SK-N-SH (cell line): ENCODE data around the gene CACNA1F. TPM values are rescaled to one million over a fixed set of nuclear protein-coding genes. Genes with fewer than 3 reads are reported as not detected.

ENCODE experiments used
- CTCF ChIA-PET: fragments of 300-600, 350-600 bp; formaldehyde crosslinking; extraction: SDS; loops from one replicate; lab custom pipeline; 2021; lab: Yijun Ruan, JAX
- POLR2A ChIA-PET: fragments of 350-600 bp; sonication (Branson Sonifier 250); formaldehyde crosslinking; extraction: SDS; loops from one replicate; lab custom pipeline; 2020; ENCODE audit warnings: antibody characterized with exemption, inconsistent platforms; lab: Yijun Ruan, JAX
- DNase-seq: peaks from one replicate; pipeline ENCODE4 v3.0.0; 2012
- H2AFZ ChIP-seq: fragments of 200-600 bp; sonication (generic); 2 replicates; pipeline ENCODE4 v1.8.1; 2016; ENCODE audit warnings: antibody characterized with exemption, mild to moderate bottlenecking, low read depth
- H3F3A ChIP-seq: fragments of 200-600 bp; sonication (generic); replicated peaks from 2 replicates; pipeline ENCODE3; 2016; ENCODE audit warnings: antibody characterized with exemption, mild to moderate bottlenecking; ENCODE audit not compliant: insufficient read depth
- H3K27ac ChIP-seq, 2 experiments: fragments of 200-500 bp in 1 of 2; fragments of 200-600 bp in 1 of 2; sonication (Bioruptor generic) in 1 of 2; sonication (generic), shearing (Covaris generic) in 1 of 2; 2 replicates each; pipeline versions ENCODE4 v1.5.1 to v1.6.1; 2014 to 2016; ENCODE audit warnings: low read depth in 2 of 2, inconsistent platforms in 1 of 2, low read length in 1 of 2, mild to moderate bottlenecking in 1 of 2, mixed read lengths in 1 of 2
- H3K27me3 ChIP-seq: fragments of 200-600 bp; sonication (generic), shearing (Covaris generic); 2 replicates; pipeline ENCODE4 v1.6.1; 2016; ENCODE audit warnings: mixed run types; ENCODE audit not compliant: insufficient read depth
- H3K36me3 ChIP-seq, 2 experiments: fragments of 200-500 bp in 1 of 2; fragments of 200-600 bp in 1 of 2; sonication (Bioruptor generic) in 1 of 2; sonication (generic) in 1 of 2; replicated peaks in 1 of 2; 2 replicates each; pipeline versions ENCODE3 to v1.5.1; 2014 to 2016; ENCODE audit warnings: low read length in 1 of 2, mild to moderate bottlenecking in 1 of 2; ENCODE audit not compliant: insufficient read depth in 2 of 2, control insufficient read depth in 1 of 2
- H3K4me1 ChIP-seq, 2 experiments: fragments of 200-500 bp in 1 of 2; fragments of 200-600 bp in 1 of 2; sonication (Bioruptor generic) in 1 of 2; sonication (generic), shearing (Covaris generic) in 1 of 2; 2 replicates each; pipeline versions ENCODE4 v1.5.1 to v1.6.1; 2014 to 2016; ENCODE audit warnings: low read depth in 1 of 2, low read length in 1 of 2, mixed run types in 1 of 2; ENCODE audit not compliant: insufficient read depth in 2 of 2, control insufficient read depth in 1 of 2
- H3K4me2 ChIP-seq: fragments of 200-600 bp; sonication (generic), shearing (Covaris generic); 2 replicates; pipeline ENCODE4 v1.6.1; 2017; ENCODE audit warnings: mixed run types
- H3K4me3 ChIP-seq, 2 experiments: fragments of 200-500 bp in 1 of 2; fragments of 200-600 bp in 1 of 2; sonication (Bioruptor generic) in 1 of 2; sonication (generic), shearing (Covaris generic) in 1 of 2; 2 replicates each; pipeline versions ENCODE4 v1.5.1 to v1.8.1; 2014 to 2016; ENCODE audit warnings: low read depth in 2 of 2, inconsistent platforms in 1 of 2, low read length in 1 of 2, mild to moderate bottlenecking in 1 of 2, mixed read lengths in 1 of 2, moderate library complexity in 1 of 2
- H3K79me2 ChIP-seq: fragments of 200-600 bp; sonication (generic); 2 replicates; pipeline ENCODE4 v1.8.1; 2017; ENCODE audit warnings: mild to moderate bottlenecking; ENCODE audit not compliant: insufficient read depth
- H3K9ac ChIP-seq: fragments of 200-600 bp; sonication (generic); 2 replicates; pipeline ENCODE4 v1.6.1; 2017; ENCODE audit warnings: mixed run types
- H3K9me2 ChIP-seq: fragments of 200-600 bp; sonication (generic); 2 replicates; pipeline ENCODE4 v1.6.1; 2017; ENCODE audit warnings: mixed run types
- H3K9me3 ChIP-seq: fragments of 200-600 bp; sonication (generic); 2 replicates; pipeline ENCODE4 v1.6.1; 2017; ENCODE audit warnings: mixed run types, mild to moderate bottlenecking, moderate library complexity
- H4K20me1 ChIP-seq: fragments of 200-600 bp; sonication (generic); 2 replicates; pipeline ENCODE4 v1.6.1; 2017; ENCODE audit warnings: mild to moderate bottlenecking, mixed run types; ENCODE audit not compliant: insufficient read depth
- CHD2 ChIP-seq: fragments of 150-350 bp; IDR thresholded peaks from 2 replicates; pipeline ENCODE4 v1.6.1; 2018; ENCODE audit warnings: low read length; ENCODE audit not compliant: partially characterized antibody
- CTCF ChIP-seq: fragments of 200-600 bp; sonication (generic); IDR thresholded peaks from 2 replicates; pipeline ENCODE4 v1.6.1; 2017; ENCODE audit warnings: antibody characterized with exemption, mild to moderate bottlenecking, moderate library complexity
- GATA2 ChIP-seq: sonication (generic); formaldehyde crosslinking; IDR thresholded peaks from 2 replicates; pipeline ENCODE4 v1.5.0; 2020; ENCODE audit warnings: mild to moderate bottlenecking, missing genetic modification reagents
- JUND ChIP-seq: IDR thresholded peaks from 2 replicates; pipeline ENCODE4 v1.4.0; 2012
- NFIC ChIP-seq: IDR thresholded peaks from 2 replicates; pipeline ENCODE4 v1.4.0; 2012; ENCODE audit warnings: borderline replicate concordance
- NRF1 ChIP-seq: IDR thresholded peaks from 2 replicates; pipeline ENCODE4 v1.6.1; 2012; ENCODE audit warnings: low read depth, mild to moderate bottlenecking, low read length
- RFX5 ChIP-seq: IDR thresholded peaks from 2 replicates; pipeline ENCODE4 v1.6.1; 2012; ENCODE audit warnings: mild to moderate bottlenecking, improper control_type of control experiment, low read length
- TCF12 ChIP-seq: IDR thresholded peaks from 2 replicates; pipeline ENCODE4 v1.4.0; 2012
- TEAD4 ChIP-seq: IDR thresholded peaks from 2 replicates; pipeline ENCODE4 v1.4.0; 2012; ENCODE audit warnings: mild to moderate bottlenecking, borderline replicate concordance; ENCODE audit not compliant: insufficient read depth
- USF1 ChIP-seq: IDR thresholded peaks from 2 replicates; pipeline ENCODE4 v1.4.0; 2012; ENCODE audit warnings: low read depth, borderline replicate concordance
- USF2 ChIP-seq: fragments of 150-350 bp; IDR thresholded peaks from 2 replicates; pipeline ENCODE4 v1.6.1; 2017; ENCODE audit warnings: antibody characterized with exemption, low read length, low read depth, borderline replicate concordance
- WGBS: methylation state at CpG from one replicate; pipeline ENCODE4 v1.1.6; 2017; ENCODE audit warnings: low lambda C conversion rate; 5-methylcytosine and 5-hydroxymethylcytosine counted together
- polyA plus RNA-seq, 3 experiments: library from polyadenylated mRNA; depleted of rRNA; stranded (reverse); fragments of >200 nt; gene quantifications; 2 replicates each; pipeline ENCODE4 v1.2.3, GENCODE V29; 2012
- TF ChIP-seq, protein P1 (sequence below): IDR thresholded peaks from 2 replicates; pipeline ENCODE4; 2012
- TF ChIP-seq, protein P2 (sequence below): IDR thresholded peaks from 2 replicates; pipeline ENCODE4 v1.4.0; 2012; ENCODE audit warnings: low read depth

The CACNA1F gene
- polyA plus RNA-seq, 1 of the 3 experiments (the other 2 are of a cell fraction), result not detected

GRCh38 chrX:49187028-49187394 is 46.1 kb downstream of the CACNA1F start:
- H3K9me3 ChIP-seq, result no peaks in the 10 kb centered on the region
- ChIA-PET CTCF (no interaction called here), POLR2A (no interaction called here)
- H3K36me3 ChIP-seq, result no peaks in the 10 kb centered on the region
- H3K4me1 ChIP-seq, result no peaks in the 10 kb centered on the region; a peak in 1 of 4 replicates
- no peaks in the 10 kb centered on the region for H3K9me2 ChIP-seq
- H3K79me2 ChIP-seq, result no peaks in the 10 kb centered on the region
- no peak overlapping the region for H3K4me3 ChIP-seq
- peaks cover 5% of the 10 kb centered on the region; the same call in 1 of the 2 replicates for H3K27me3 ChIP-seq
- H3K9ac ChIP-seq, result no peak overlapping the region
- H3K4me2 ChIP-seq, result no peak overlapping the region
- H3K27ac ChIP-seq, result no peak overlapping the region
- DNase-seq, result no peak
- H3F3A ChIP-seq, result no peaks in the 10 kb centered on the region
- H4K20me1 ChIP-seq, result no peaks in the 10 kb centered on the region
- no peak overlapping the region for H2AFZ ChIP-seq
- WGBS, result 58% methylated on average over 13 of the region's 15 CpGs
- no peak for TF ChIP-seq CHD2

DNA sequence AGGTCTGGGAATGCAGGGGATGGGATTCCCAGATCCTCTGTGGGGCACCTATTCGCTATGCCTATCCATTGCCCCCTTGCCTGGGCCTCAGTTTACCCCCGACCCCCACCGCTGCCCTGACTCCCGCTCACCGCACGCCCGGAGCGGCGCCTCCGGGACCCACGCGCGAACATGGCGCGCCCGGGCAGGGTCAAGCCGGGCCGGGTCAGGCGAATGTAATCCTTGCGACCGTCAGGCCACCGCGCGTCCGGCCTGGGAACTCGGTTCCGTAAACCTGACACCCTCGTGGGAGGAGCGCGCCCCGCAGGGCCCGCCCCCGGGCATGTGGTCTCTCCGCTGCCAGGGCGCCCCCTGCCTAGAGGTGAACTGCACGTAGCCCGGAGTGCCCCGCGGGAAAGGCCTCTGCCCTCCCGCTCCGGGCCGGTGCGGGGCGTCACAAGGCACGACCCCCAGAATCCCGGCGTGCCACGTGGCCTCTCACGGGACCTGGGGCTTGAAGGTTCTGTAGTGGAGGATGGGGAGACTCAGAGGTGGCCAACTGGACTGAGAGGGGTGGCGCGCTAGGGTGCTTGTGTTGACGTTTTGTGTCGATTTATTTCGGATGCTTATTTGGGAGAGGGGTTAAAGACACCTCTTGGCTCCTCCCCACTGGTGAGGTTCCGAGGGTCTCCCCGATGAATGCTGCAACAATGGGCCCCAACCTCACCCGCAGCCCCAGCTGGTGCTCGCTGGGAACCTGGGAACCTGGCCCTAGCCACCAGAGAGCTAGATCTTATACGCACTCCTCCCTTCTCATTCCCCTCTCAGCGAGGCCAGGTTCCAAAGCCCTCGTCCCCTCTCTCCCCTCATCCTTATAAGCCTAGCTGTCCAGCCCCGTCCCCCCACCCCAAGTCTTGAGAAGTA is 46.8 kb downstream of the CACNA1F start, which contains the start of gene PRICKLE3:
PRICKLE3 (minus strand) TSS at position 249 of the 903 bp plus-strand sequence; CDS start at position 173, 76 bp downstream.
- Histone ChIP-seq H3K9me2 (no peaks in the 10 kb centered on the region), H3K4me2 (no peak within 1 kb of the TSS), H2AFZ (no peak within 1 kb of the TSS), H3K9ac (no peak within 1 kb of the TSS)
- no peak for DNase-seq
- POLR2A ChIA-PET, result no interaction called here
- TF ChIP-seq, protein P1, sequence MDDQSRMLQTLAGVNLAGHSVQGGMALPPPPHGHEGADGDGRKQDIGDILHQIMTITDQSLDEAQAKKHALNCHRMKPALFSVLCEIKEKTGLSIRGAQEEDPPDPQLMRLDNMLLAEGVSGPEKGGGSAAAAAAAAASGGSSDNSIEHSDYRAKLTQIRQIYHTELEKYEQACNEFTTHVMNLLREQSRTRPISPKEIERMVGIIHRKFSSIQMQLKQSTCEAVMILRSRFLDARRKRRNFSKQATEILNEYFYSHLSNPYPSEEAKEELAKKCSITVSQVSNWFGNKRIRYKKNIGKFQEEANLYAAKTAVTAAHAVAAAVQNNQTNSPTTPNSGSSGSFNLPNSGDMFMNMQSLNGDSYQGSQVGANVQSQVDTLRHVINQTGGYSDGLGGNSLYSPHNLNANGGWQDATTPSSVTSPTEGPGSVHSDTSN, result no peak
- TF ChIP-seq NRF1, result no peak
- no peak for TF ChIP-seq TCF12
- no peak for TF ChIP-seq USF1
- TF ChIP-seq CTCF, result no peak
- TF ChIP-seq RFX5, result no peak
- TF ChIP-seq, protein P2, sequence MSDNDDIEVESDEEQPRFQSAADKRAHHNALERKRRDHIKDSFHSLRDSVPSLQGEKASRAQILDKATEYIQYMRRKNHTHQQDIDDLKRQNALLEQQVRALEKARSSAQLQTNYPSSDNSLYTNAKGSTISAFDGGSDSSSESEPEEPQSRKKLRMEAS, result no peak
- no peak for TF ChIP-seq GATA2
- no peak for TF ChIP-seq TEAD4
- TF ChIP-seq USF2, result no peak
- TF ChIP-seq JUND, result no peak
- no peak for TF ChIP-seq NFIC
- TF ChIP-seq, all 33 proteins: peak for 0
- H3F3A ChIP-seq, result no peaks in the 10 kb centered on the region
- no peaks in the 10 kb centered on the region for H3K79me2 ChIP-seq
- CTCF ChIA-PET, result no interaction called here
- H3K36me3 ChIP-seq, result no peaks in the 10 kb centered on the region
- H3K9me3 ChIP-seq, result no peaks in the 10 kb centered on the region
- H3K4me1 ChIP-seq, result no peaks in the 10 kb centered on the region; a peak in 1 of 4 replicates
- no peak within 1 kb of the TSS for H3K27ac ChIP-seq
- 72% methylated on average over 40 of the region's 62 CpGs for WGBS
- peaks cover 5% of the 10 kb centered on the region; the same call in 1 of the 2 replicates for H3K27me3 ChIP-seq
- H4K20me1 ChIP-seq, result no peaks in the 10 kb centered on the region
- H3K4me3 ChIP-seq, result no peak within 1 kb of the TSS
